Peyer's patch (tissue), 4 donors: ENCODE measurements around the gene RALGPS1. TPM values are rescaled to one million over a fixed set of nuclear protein-coding genes. Genes with fewer than 3 reads are reported as not detected.

Source experiments
- DNase-seq, 3 donors: peaks; one replicate each; pipeline ENCODE4 v3.0.0-alpha.2; 2017 to 2019
- H3K27ac ChIP-seq, 4 donors: fragments of 200-600 bp; sonication (generic); one replicate each; pipeline ENCODE4 v1.5.1; 2016 to 2019
- H3K27me3 ChIP-seq, 2 donors: fragments of 200-600 bp; sonication (generic); one replicate each; pipeline ENCODE4 v1.5.1; 2019
- H3K36me3 ChIP-seq, 3 donors: fragments of 200-600 bp; sonication (generic); one replicate each; pipeline ENCODE4 v1.5.1; 2016 to 2019
- H3K4me1 ChIP-seq, 4 donors: fragments of 200-600 bp; sonication (generic); one replicate each; pipeline ENCODE4 v1.5.1; 2016 to 2019
- H3K4me3 ChIP-seq, 4 donors: fragments of 200-600 bp; sonication (generic); 1 replicate in 3 of 4; 2 replicates in 1 of 4; pipeline ENCODE4 v1.5.1; 2016 to 2019; ENCODE audit warnings: mild to moderate bottlenecking in 1 of 4
- H3K9me3 ChIP-seq, 4 donors: fragments of 200-600 bp; sonication (generic); one replicate each; pipeline ENCODE4 v1.5.1; 2016 to 2019; ENCODE audit warnings: mild to moderate bottlenecking in 1 of 4
- POLR2A ChIP-seq, 2 donors: fragments of 450-650 bp; IDR thresholded peaks; one replicate each; pipeline ENCODE4 v1.5.1; 2017; ENCODE audit warnings: antibody characterized with exemption in 2 of 2, mild to moderate bottlenecking in 2 of 2, moderate library complexity in 2 of 2
- total RNA-seq, 4 donors: library from RNA; depleted of rRNA; stranded (reverse); fragments of >200 nt; gene quantifications; one replicate each; pipeline ENCODE4 v1.1.0, GENCODE V29; 2016
- TF ChIP-seq, protein P1 (sequence below), 6 experiments: fragments of 450-650 bp in 4 of 6; fragments of 200-600 bp in 2 of 6; sonication (generic) in 1 of 6; IDR thresholded peaks; one replicate each; pipeline ENCODE4 v1.5.1; 2017 to 2019; ENCODE audit warnings: antibody characterized with exemption in 6 of 6, mild to moderate bottlenecking in 3 of 6, moderate library complexity in 1 of 6

Gene RALGPS1
- total RNA-seq, 4 donors from 2014 or later: 38.8 to 158 (median 141) TPM

GRCh38 chr9:127173063-127173462, 258.5 kb downstream of the RALGPS1 start:
- no peak overlapping the region for H3K27ac ChIP-seq
- peak in 1 of 3 donors; percentile 9 for DNase-seq
- no peak for TF ChIP-seq POLR2A (IDR thresholded peaks at IDR 0.05)
- TF ChIP-seq, protein P1, sequence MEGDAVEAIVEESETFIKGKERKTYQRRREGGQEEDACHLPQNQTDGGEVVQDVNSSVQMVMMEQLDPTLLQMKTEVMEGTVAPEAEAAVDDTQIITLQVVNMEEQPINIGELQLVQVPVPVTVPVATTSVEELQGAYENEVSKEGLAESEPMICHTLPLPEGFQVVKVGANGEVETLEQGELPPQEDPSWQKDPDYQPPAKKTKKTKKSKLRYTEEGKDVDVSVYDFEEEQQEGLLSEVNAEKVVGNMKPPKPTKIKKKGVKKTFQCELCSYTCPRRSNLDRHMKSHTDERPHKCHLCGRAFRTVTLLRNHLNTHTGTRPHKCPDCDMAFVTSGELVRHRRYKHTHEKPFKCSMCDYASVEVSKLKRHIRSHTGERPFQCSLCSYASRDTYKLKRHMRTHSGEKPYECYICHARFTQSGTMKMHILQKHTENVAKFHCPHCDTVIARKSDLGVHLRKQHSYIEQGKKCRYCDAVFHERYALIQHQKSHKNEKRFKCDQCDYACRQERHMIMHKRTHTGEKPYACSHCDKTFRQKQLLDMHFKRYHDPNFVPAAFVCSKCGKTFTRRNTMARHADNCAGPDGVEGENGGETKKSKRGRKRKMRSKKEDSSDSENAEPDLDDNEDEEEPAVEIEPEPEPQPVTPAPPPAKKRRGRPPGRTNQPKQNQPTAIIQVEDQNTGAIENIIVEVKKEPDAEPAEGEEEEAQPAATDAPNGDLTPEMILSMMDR (IDR thresholded peaks at IDR 0.05): no peak
- no peaks in the 10 kb centered on the region for H3K4me1 ChIP-seq
- H3K9me3 ChIP-seq: no peaks in the 10 kb centered on the region
- peaks cover 0 to 7% (median 0%) of the 10 kb centered on the region in 3 donors for H3K36me3 ChIP-seq
- no peaks in the 10 kb centered on the region for H3K27me3 ChIP-seq
- no peak overlapping the region for H3K4me3 ChIP-seq

DNA sequence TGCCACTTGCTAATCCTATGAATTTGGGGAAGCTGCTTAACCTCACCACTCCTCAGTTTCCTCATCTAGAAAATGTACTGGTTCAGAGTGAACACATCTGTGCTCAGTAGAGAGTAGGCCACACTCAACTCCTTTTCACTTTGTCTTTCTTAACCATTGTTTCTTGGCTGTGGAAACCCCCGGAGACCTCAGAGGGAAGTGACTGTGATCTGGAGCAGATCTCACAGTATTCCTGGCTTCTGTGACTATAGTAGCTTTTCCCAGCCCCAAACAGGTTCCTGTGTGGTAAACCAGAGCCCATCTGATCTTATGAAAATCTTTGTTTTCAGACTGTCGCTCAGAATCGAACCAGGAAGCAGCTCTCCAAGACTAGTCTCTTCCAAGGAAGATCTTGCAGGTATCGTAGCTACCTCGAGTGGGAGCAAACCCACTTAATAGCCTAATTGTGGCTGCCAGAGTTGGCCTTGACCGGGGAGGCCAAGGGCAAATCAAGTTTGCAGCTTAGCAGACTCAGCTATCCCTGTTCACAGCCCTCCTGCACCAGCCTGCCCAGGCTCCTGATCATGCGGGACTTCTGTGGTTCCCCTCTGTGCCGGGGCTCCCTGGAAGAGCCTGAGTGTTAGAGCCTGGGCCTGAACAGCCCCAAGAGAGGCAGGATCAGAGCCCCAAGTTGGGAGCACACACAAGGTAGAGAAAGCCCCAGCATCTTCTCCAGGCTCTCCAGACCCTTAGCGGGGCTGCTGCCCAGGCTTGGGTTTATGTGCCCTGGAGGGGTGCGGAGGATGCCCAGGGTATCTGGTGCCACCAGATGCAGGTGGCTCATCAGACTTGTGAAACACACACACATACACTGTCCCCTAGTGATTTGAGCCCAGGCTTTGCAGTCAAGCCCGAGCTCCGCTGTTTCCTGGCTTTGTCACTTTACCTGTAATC, 260.1 kb downstream of the RALGPS1 start:
- Histone ChIP-seq H3K4me1 (no peaks in the 10 kb centered on the region), H3K36me3 (peaks cover 0 to 6% (median 0%) of the 10 kb centered on the region in 3 donors), H3K27me3 (no peaks in the 10 kb centered on the region), H3K27ac (no peak overlapping the region), H3K4me3 (no peak overlapping the region), H3K9me3 (no peaks in the 10 kb centered on the region)
- TF ChIP-seq, protein P1 (IDR thresholded peaks at IDR 0.05): no peak
- TF ChIP-seq POLR2A (IDR thresholded peaks at IDR 0.05): no peak
- DNase-seq: peak in 2 of 3 donors; percentile 3 to 18

DNA sequence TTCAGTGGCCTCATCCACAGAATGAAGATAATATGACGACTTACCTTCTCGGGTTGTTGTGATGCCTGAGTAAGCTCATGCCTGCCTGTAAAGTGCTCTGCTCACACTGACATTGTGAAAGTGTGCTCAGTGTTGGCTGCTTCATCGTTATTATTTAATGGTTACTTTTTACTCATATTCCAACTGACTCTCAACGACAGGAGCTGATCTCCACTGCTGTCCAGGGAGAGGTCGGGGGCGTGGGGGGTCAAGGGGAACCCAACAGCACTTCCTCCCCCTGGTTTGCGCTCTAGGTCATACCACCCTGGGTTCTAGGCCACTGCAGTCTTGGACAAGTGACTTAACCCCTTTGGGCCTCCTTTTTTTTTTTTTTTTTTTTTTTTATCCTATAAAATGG, 260.7 kb downstream of the RALGPS1 start:
- Histone ChIP-seq H3K36me3 (peaks cover 0 to 6% (median 0%) of the 10 kb centered on the region in 3 donors), H3K27ac (no peak overlapping the region), H3K9me3 (no peaks in the 10 kb centered on the region), H3K27me3 (no peaks in the 10 kb centered on the region), H3K4me1 (no peaks in the 10 kb centered on the region), H3K4me3 (no peak overlapping the region)
- TF ChIP-seq, protein P1 (IDR thresholded peaks at IDR 0.05): no peak
- no peak for TF ChIP-seq POLR2A (IDR thresholded peaks at IDR 0.05)
- DNase-seq: peak in 1 of 3 donors; percentile 10

DNA sequence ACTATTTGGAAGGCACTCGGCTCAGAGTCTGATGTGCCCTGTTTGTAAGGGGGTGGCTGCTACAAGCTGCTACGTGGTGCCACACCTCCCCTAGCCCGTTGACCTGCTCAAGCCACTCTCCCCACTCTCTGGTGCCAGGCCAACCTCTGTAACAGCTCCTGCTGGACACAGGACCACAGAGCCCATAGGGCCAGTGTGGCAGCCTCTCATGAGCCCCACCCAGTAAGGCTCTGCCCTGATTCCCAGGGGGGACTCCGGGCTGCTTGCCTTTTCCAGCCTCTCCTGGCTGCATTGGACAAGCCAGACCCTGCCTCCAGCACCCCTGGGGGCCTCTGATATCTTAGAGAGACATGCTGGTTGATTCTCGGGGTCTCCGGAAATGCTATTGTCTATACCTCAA, 261.2 kb downstream of the RALGPS1 start:
- DNase-seq: peak in 1 of 3 donors; percentile 10
- H3K9me3 ChIP-seq: no peaks in the 10 kb centered on the region
- TF ChIP-seq, protein P1 (IDR thresholded peaks at IDR 0.05): no peak
- no peak for TF ChIP-seq POLR2A (IDR thresholded peaks at IDR 0.05)
- no peaks in the 10 kb centered on the region for H3K27me3 ChIP-seq
- no peak overlapping the region for H3K27ac ChIP-seq
- H3K4me3 ChIP-seq: no peak overlapping the region
- no peaks in the 10 kb centered on the region for H3K4me1 ChIP-seq
- peaks cover 0 to 6% (median 0%) of the 10 kb centered on the region in 3 donors for H3K36me3 ChIP-seq

- no peak for TF ChIP-seq POLR2A (IDR thresholded peaks at IDR 0.05)
- TF ChIP-seq, protein P1 (IDR thresholded peaks at IDR 0.05): no peak
- Histone ChIP-seq H3K27me3 (no peaks in the 10 kb centered on the region), H3K4me3 (no peak overlapping the region), H3K4me1 (no peaks in the 10 kb centered on the region), H3K36me3 (peaks cover 0 to 6% (median 0%) of the 10 kb centered on the region in 3 donors), H3K9me3 (no peaks in the 10 kb centered on the region), H3K27ac (no peak overlapping the region)
- DNase-seq: peak in 1 of 3 donors; percentile 36
These were observed 262.0 kb downstream of the RALGPS1 start for GRCh38 chr9:127176631-127177030.
